ENCODE results near the gene EPHA4.

EPHA4 gene

GRCh38 chr2:221571025-221571550 lies 1.0 kb downstream of the EPHA4 start:
- DNase-seq = peak; percentile 33

- peak; percentile 13 for DNase-seq
Measured at GRCh38 chr2:221570321-221570935, 1.7 kb downstream of the EPHA4 start.

- no peak for DNase-seq
Measured at GRCh38 chr2:221569871-221570270, 2.2 kb downstream of the EPHA4 start.

GRCh38 chr2:221569425-221569845 lies 2.7 kb downstream of the EPHA4 start:
- DNase-seq = no peak

- DNase-seq = no peak
Measured at GRCh38 chr2:221568299-221568698, 3.8 kb downstream of the EPHA4 start.

- DNase-seq = no peak
Measured at GRCh38 chr2:221567809-221568208, 4.3 kb downstream of the EPHA4 start.

GRCh38 chr2:221567231-221567760 lies 4.8 kb downstream of the EPHA4 start:
- DNase-seq = no peak

- no peak for DNase-seq
Measured at GRCh38 chr2:221563270-221563985, 8.7 kb downstream of the EPHA4 start.

GRCh38 chr2:221562226-221562625 lies 9.9 kb downstream of the EPHA4 start:
- no peak for DNase-seq

GRCh38 chr2:221561770-221562169 lies 10.3 kb downstream of the EPHA4 start:
- DNase-seq = no peak

GRCh38 chr2:221559991-221560390 lies 12.1 kb downstream of the EPHA4 start:
- no peak for DNase-seq

GRCh38 chr2:221558107-221558506 lies 14.0 kb downstream of the EPHA4 start:
- DNase-seq = no peak

GRCh38 chr2:221555494-221555846 lies 16.6 kb downstream of the EPHA4 start:
- DNase-seq = no peak

GRCh38 chr2:221554769-221555493 lies 17.2 kb downstream of the EPHA4 start:
- DNase-seq = no peak

- DNase-seq = no peak
Measured at GRCh38 chr2:221553333-221553732, 18.8 kb downstream of the EPHA4 start.

GRCh38 chr2:221552291-221552690 lies 19.8 kb downstream of the EPHA4 start:
- peak; percentile 78 for DNase-seq

GRCh38 chr2:221551864-221552263 lies 20.2 kb downstream of the EPHA4 start:
- no peak for DNase-seq

GRCh38 chr2:221549143-221549542 lies 23.0 kb downstream of the EPHA4 start:
- no peak for DNase-seq

GRCh38 chr2:221546505-221547225 lies 25.4 kb downstream of the EPHA4 start:
- no peak for DNase-seq

GRCh38 chr2:221541131-221541735 lies 30.9 kb downstream of the EPHA4 start:
- DNase-seq = no peak

GRCh38 chr2:221539246-221539645 lies 32.9 kb downstream of the EPHA4 start:
- no peak for DNase-seq

GRCh38 chr2:221535824-221536223 lies 36.3 kb downstream of the EPHA4 start:
- DNase-seq = no peak
